OCI-LY7 (cell line): ENCODE data around the gene CDK6. TPM values are rescaled to one million over a fixed set of nuclear protein-coding genes. Genes with fewer than 3 reads are reported as not detected.

ENCODE experiments used
- BruUV-seq: library from RNA; stranded (reverse); fragments of 400-500 nt; replicated peaks from 2 replicates; lab custom pipeline; 2021; lab: Mats Ljungman, UMichigan
- CTCF ChIA-PET: fragments of 300-600 bp; sonication (Branson Sonifier 250); formaldehyde crosslinking; loops from one replicate; lab custom pipeline; 2022; ENCODE audit warnings: antibody characterized with exemption; ENCODE audit not compliant: unreplicated experiment; lab: Charles Lee
- POLR2A ChIA-PET: fragments of 300-600 bp; sonication (Branson Sonifier 250); formaldehyde crosslinking; loops from one replicate; lab custom pipeline; 2022; ENCODE audit warnings: antibody characterized with exemption; lab: Charles Lee
- DNase-seq: peaks from one replicate; pipeline ENCODE4 v3.0.0-alpha.2; 2015; ENCODE audit warnings: low spot score
- H2AFZ ChIP-seq: fragments of 200-600 bp; sonication (generic), shearing (Covaris generic); 2 replicates; pipeline ENCODE4 v1.6.1; 2014; ENCODE audit warnings: mild to moderate bottlenecking, antibody characterized with exemption, low read length, moderate library complexity
- H3K27ac ChIP-seq: fragments of 200-600 bp; sonication (generic); 2 replicates; pipeline ENCODE4 v1.5.1; 2014; ENCODE audit warnings: mixed run types, low read depth, mild to moderate bottlenecking, moderate library complexity, low read length, inconsistent platforms; ENCODE audit not compliant: poor library complexity, severe bottlenecking
- H3K36me3 ChIP-seq: fragments of 200-600 bp; sonication (generic); 2 replicates; pipeline ENCODE4 v1.6.1; 2014; ENCODE audit warnings: mild to moderate bottlenecking, antibody characterized with exemption, low read length, moderate library complexity, mixed read lengths; ENCODE audit not compliant: insufficient read depth
- H3K4me1 ChIP-seq: fragments of 200-600 bp; sonication (generic); 2 replicates; pipeline ENCODE4 v1.5.1; 2014; ENCODE audit warnings: mild to moderate bottlenecking, low read length; ENCODE audit not compliant: insufficient read depth, poor library complexity, severe bottlenecking
- H3K4me2 ChIP-seq: fragments of 200-600 bp; sonication (generic); 2 replicates; pipeline ENCODE4 v1.6.1; 2014; ENCODE audit warnings: mild to moderate bottlenecking, low read length
- H3K4me3 ChIP-seq: fragments of 200-600 bp; sonication (generic); 2 replicates; pipeline ENCODE4 v1.5.1; 2014; ENCODE audit warnings: mild to moderate bottlenecking, low read depth, low read length; ENCODE audit not compliant: poor library complexity, severe bottlenecking
- H3K79me2 ChIP-seq: fragments of 200-600 bp; sonication (generic); 2 replicates; pipeline ENCODE4 v1.6.1; 2016; ENCODE audit warnings: low read depth, mild to moderate bottlenecking, low read length, moderate library complexity, mixed read lengths; ENCODE audit not compliant: insufficient read depth
- H3K9me2 ChIP-seq: fragments of 200-600 bp; sonication (generic); 2 replicates; pipeline ENCODE4 v1.6.1; 2016; ENCODE audit warnings: mild to moderate bottlenecking, low read length, mixed read lengths; ENCODE audit not compliant: insufficient read depth
- H3K9me3 ChIP-seq: fragments of 200-600 bp; sonication (generic); 2 replicates; pipeline ENCODE4 v1.6.1; 2014; ENCODE audit warnings: mild to moderate bottlenecking, mixed run types, low read length, mixed read lengths
- H4K20me1 ChIP-seq: fragments of 200-600 bp; sonication (generic); 2 replicates; pipeline ENCODE4 v1.6.1; 2014; ENCODE audit warnings: mild to moderate bottlenecking, antibody characterized with exemption, low read length, moderate library complexity, mixed read lengths; ENCODE audit not compliant: insufficient read depth
- EZH2phosphoT487 ChIP-seq: fragments of 200-600 bp; sonication (generic); IDR thresholded peaks from 2 replicates; pipeline ENCODE4 v1.6.1; 2018; ENCODE audit warnings: low read depth, borderline replicate concordance, mild to moderate bottlenecking, mixed run types, antibody characterized with exemption, low read length, moderate library complexity, mixed read lengths
- intact Hi-C: fragments of 100-400 bp; cut with micrococcal nuclease; formaldehyde crosslinking; loops from one replicate; pipeline ENCODE4 v1.10.0; 2022; ENCODE audit not compliant: unreplicated experiment
- total RNA-seq, 2 experiments: library from RNA; depleted of rRNA in 1 of 2; stranded (reverse); fragments of >200 nt in 1 of 2; shearing (Covaris generic) in 1 of 2; gene quantifications; 2 replicates each; pipeline ENCODE4 v1.2.3, GENCODE V29; 2014 to 2022
- TF ChIP-seq, protein P1 (sequence below): fragments of 200-600 bp; sonication (generic); conservative IDR thresholded peaks from 2 replicates; pipeline ENCODE4 v1.5.1; 2014; ENCODE audit warnings: mild to moderate bottlenecking, antibody characterized with exemption, low read length, moderate library complexity, mixed read lengths

CDK6 gene
- total RNA-seq, 2 experiments from 2014 or later: 35.5 to 44.1 TPM

DNA sequence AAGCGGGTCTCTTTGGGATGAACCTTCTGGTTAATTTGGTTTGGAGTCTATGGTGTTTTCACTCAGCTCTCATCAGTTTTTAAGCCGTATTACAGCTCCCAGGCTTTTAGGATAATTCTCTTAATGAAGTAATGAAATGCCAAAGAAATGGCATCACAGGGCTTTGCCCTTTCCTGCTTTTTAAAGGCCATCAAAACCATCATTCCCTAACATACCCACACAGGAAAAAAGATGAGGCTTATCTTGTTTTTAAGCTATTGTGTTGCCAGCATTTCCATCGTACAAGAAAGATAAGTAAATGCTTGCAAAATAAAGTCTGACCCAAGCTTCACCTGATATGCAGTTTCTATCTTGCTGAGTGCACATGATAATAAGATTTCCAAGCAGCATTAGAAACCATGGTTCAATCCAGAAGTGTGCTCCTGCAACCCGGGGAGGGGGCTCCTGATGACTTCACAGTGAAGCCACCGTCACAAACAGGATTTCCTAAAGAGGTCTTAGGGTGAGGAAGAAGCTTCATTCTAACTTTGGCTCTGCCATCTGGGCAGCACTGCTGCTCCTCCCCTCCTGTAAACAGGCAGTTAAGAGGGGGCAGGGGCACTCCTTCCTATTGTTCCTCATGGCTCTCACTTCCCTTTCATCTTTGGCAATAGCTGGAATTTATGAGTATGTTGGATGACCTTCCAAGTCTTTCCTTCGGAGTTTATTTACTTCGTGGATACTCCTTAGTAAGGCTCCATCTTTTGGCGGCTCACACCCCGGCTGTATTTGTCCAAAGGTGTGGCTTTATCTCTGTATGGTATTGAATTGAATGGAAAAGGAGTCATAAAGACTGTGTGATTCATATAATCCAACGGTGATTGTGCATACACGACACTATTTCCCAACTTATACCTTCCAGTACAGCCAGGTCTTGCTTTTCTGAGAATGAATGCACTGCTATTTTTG is 191.0 kb downstream of the CDK6 start:
- intact Hi-C loops: no loop called here
- Histone ChIP-seq H3K4me1 (peaks cover 20% of the 10 kb centered on the region), H3K79me2 (no peaks in the 10 kb centered on the region), H3K4me3 (no peak overlapping the region), H3K9me2 (no peaks in the 10 kb centered on the region), H3K27ac (no peak overlapping the region), H4K20me1 (no peaks in the 10 kb centered on the region), H3K4me2 (0 out of 2 replicates have a peak overlapping the region, but pooled peaks have one; percentile 23), H3K9me3 (no peaks in the 10 kb centered on the region), H2AFZ (no peak overlapping the region), H3K36me3 (no peaks in the 10 kb centered on the region)
- ChIA-PET CTCF (no interaction called here), POLR2A (interaction anchor here (0.7 to 1.7 kb wide), 6 partner anchors 9 to 178 kb away, joined by 3 to 4 read pairs (median 3); no protein-coding TSS in a partner anchor)
- BruUV-seq: no TSS peak
- peak; percentile 10 for DNase-seq
- TF ChIP-seq, protein P1, sequence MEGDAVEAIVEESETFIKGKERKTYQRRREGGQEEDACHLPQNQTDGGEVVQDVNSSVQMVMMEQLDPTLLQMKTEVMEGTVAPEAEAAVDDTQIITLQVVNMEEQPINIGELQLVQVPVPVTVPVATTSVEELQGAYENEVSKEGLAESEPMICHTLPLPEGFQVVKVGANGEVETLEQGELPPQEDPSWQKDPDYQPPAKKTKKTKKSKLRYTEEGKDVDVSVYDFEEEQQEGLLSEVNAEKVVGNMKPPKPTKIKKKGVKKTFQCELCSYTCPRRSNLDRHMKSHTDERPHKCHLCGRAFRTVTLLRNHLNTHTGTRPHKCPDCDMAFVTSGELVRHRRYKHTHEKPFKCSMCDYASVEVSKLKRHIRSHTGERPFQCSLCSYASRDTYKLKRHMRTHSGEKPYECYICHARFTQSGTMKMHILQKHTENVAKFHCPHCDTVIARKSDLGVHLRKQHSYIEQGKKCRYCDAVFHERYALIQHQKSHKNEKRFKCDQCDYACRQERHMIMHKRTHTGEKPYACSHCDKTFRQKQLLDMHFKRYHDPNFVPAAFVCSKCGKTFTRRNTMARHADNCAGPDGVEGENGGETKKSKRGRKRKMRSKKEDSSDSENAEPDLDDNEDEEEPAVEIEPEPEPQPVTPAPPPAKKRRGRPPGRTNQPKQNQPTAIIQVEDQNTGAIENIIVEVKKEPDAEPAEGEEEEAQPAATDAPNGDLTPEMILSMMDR: no peak
- no peak for TF ChIP-seq EZH2phosphoT487

- no peak for DNase-seq
- H3K79me2 ChIP-seq: no peaks in the 10 kb centered on the region
- H3K9me3 ChIP-seq: no peaks in the 10 kb centered on the region
- H3K4me2 ChIP-seq: no peak overlapping the region
- no peak overlapping the region for H2AFZ ChIP-seq
- POLR2A ChIA-PET: interaction anchor here (1.2 to 1.7 kb wide), 6 partner anchors 8 to 31 kb away, joined by 3 to 4 read pairs (median 4); no protein-coding TSS in a partner anchor
- BruUV-seq: no TSS peak
- no peak overlapping the region for H3K4me3 ChIP-seq
- CTCF ChIA-PET: no interaction called here
- TF ChIP-seq, protein P1: no peak
- TF ChIP-seq EZH2phosphoT487: no peak
- H4K20me1 ChIP-seq: no peaks in the 10 kb centered on the region
- intact Hi-C loops: no loop called here
- H3K27ac ChIP-seq: no peak overlapping the region
- H3K4me1 ChIP-seq: peaks cover 20% of the 10 kb centered on the region
- no peaks in the 10 kb centered on the region for H3K9me2 ChIP-seq
- H3K36me3 ChIP-seq: no peaks in the 10 kb centered on the region
Measured at GRCh38 chr7:92644406-92645113, 191.8 kb downstream of the CDK6 start.
